DOHH2 (cell line): ENCODE data around the gene RNF223.

Experiments
- EZH2phosphoT487 ChIP-seq: fragments of 200-600 bp; sonication (generic); IDR thresholded peaks from 2 replicates; pipeline ENCODE4 v1.6.1; 2017; ENCODE audit warnings: borderline replicate concordance, mild to moderate bottlenecking, antibody characterized with exemption, low read length, moderate library complexity, mixed read lengths
- TF ChIP-seq, protein P1 (sequence below): fragments of 200-600 bp; sonication (generic); IDR thresholded peaks from one replicate; pipeline ENCODE4 v1.5.1; 2014; ENCODE audit warnings: antibody characterized with exemption, mild to moderate bottlenecking, low read depth, low read length; ENCODE audit not compliant: poor library complexity, severe bottlenecking

- TF ChIP-seq, protein P1, sequence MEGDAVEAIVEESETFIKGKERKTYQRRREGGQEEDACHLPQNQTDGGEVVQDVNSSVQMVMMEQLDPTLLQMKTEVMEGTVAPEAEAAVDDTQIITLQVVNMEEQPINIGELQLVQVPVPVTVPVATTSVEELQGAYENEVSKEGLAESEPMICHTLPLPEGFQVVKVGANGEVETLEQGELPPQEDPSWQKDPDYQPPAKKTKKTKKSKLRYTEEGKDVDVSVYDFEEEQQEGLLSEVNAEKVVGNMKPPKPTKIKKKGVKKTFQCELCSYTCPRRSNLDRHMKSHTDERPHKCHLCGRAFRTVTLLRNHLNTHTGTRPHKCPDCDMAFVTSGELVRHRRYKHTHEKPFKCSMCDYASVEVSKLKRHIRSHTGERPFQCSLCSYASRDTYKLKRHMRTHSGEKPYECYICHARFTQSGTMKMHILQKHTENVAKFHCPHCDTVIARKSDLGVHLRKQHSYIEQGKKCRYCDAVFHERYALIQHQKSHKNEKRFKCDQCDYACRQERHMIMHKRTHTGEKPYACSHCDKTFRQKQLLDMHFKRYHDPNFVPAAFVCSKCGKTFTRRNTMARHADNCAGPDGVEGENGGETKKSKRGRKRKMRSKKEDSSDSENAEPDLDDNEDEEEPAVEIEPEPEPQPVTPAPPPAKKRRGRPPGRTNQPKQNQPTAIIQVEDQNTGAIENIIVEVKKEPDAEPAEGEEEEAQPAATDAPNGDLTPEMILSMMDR, result no peak
- TF ChIP-seq EZH2phosphoT487, result no peak
Observed at GRCh38 chr1:1034439-1034781, 39.7 kb downstream of the RNF223 start.
